H9 (cell line): ENCODE results near the gene WDFY1. TPM values are rescaled to one million over a fixed set of nuclear protein-coding genes. Genes with fewer than 3 reads are reported as not detected.

Experiments
- DNase-seq: peaks from one replicate; pipeline ENCODE4 v3.0.0-alpha.2; 2017
- H2AFZ ChIP-seq: one replicate; pipeline ENCODE4 v1.6.1; 2013; ENCODE audit warnings: mild to moderate bottlenecking, low read length, control low read depth, moderate library complexity
- H2AK5ac ChIP-seq: 2 replicates; pipeline ENCODE4 v1.6.1; 2013; ENCODE audit warnings: low read length, control low read depth, mixed read lengths; ENCODE audit not compliant: insufficient read length
- H2BK120ac ChIP-seq: one replicate; pipeline ENCODE4 v1.6.1; 2013; ENCODE audit warnings: low read depth, mild to moderate bottlenecking, low read length, control low read depth, inconsistent platforms; ENCODE audit not compliant: poor library complexity, severe bottlenecking
- H2BK12ac ChIP-seq: 2 replicates; pipeline ENCODE4 v1.6.1; 2013; ENCODE audit warnings: low read length, control low read depth, mixed read lengths, low read depth; ENCODE audit not compliant: insufficient read length
- H2BK15ac ChIP-seq: 2 replicates; pipeline ENCODE4 v1.6.1; 2013; ENCODE audit warnings: low read depth, low read length, control low read depth
- H2BK20ac ChIP-seq: one replicate; pipeline ENCODE4 v1.6.1; 2013; ENCODE audit warnings: low read depth, mild to moderate bottlenecking, low read length, control low read depth, inconsistent platforms; ENCODE audit not compliant: poor library complexity, severe bottlenecking
- H2BK5ac ChIP-seq: 2 replicates; pipeline ENCODE4 v1.6.1; 2013; ENCODE audit warnings: low read length, control low read depth, mixed read lengths; ENCODE audit not compliant: insufficient read length
- H3K14ac ChIP-seq: 2 replicates; pipeline ENCODE4 v1.6.1; 2013; ENCODE audit warnings: low read length, control low read depth; ENCODE audit not compliant: insufficient read depth
- H3K18ac ChIP-seq: 2 replicates; pipeline ENCODE4 v1.6.1; 2013; ENCODE audit warnings: low read depth, mild to moderate bottlenecking, mixed read lengths, low read length, control low read depth; ENCODE audit not compliant: insufficient read length
- H3K23ac ChIP-seq: 2 replicates; pipeline ENCODE4 v1.6.1; 2013; ENCODE audit warnings: low read length, control low read depth, mixed read lengths, low read depth; ENCODE audit not compliant: insufficient read length
- H3K23me2 ChIP-seq: 2 replicates; pipeline ENCODE4 v1.6.1; 2013; ENCODE audit warnings: low read depth, mild to moderate bottlenecking, mixed read lengths, low read length, control low read depth; ENCODE audit not compliant: insufficient read length, poor library complexity, severe bottlenecking
- H3K27ac ChIP-seq: 2 replicates; pipeline ENCODE4 v1.5.1; 2013; ENCODE audit warnings: low read length, control low read depth, mixed read lengths, low read depth; ENCODE audit not compliant: insufficient read length
- H3K27me3 ChIP-seq: 2 replicates; pipeline ENCODE4 v1.6.1; 2013; ENCODE audit warnings: low read length, control low read depth, inconsistent platforms; ENCODE audit not compliant: insufficient read depth
- H3K4ac ChIP-seq: 2 replicates; pipeline ENCODE4 v1.6.1; 2013; ENCODE audit warnings: low read depth, mild to moderate bottlenecking, control low read depth, inconsistent platforms, low read length, moderate library complexity
- H3K4me1 ChIP-seq: 2 replicates; pipeline ENCODE4 v1.6.1; 2013; ENCODE audit warnings: low read length, control low read depth, inconsistent platforms; ENCODE audit not compliant: insufficient read depth
- H3K4me2 ChIP-seq: 2 replicates; pipeline ENCODE4 v1.6.1; 2013; ENCODE audit warnings: low read length, control low read depth, mixed read lengths; ENCODE audit not compliant: insufficient read length, insufficient read depth
- H3K56ac ChIP-seq: 2 replicates; pipeline ENCODE4 v1.6.1; 2013; ENCODE audit warnings: low read depth, mild to moderate bottlenecking, mixed read lengths, low read length, control low read depth; ENCODE audit not compliant: insufficient read length
- H3K79me1 ChIP-seq: 2 replicates; pipeline ENCODE4 v1.6.1; 2013; ENCODE audit warnings: low read depth, mild to moderate bottlenecking, moderate library complexity, low read length, control low read depth, inconsistent platforms; ENCODE audit not compliant: insufficient read depth, poor library complexity, severe bottlenecking
- H3K79me2 ChIP-seq: 2 replicates; pipeline ENCODE4 v1.6.1; 2013; ENCODE audit warnings: low read length, control low read depth, inconsistent platforms; ENCODE audit not compliant: insufficient read depth
- H3K9ac ChIP-seq: 2 replicates; pipeline ENCODE4 v1.6.1; 2013; ENCODE audit warnings: low read length, control low read depth, mixed read lengths; ENCODE audit not compliant: insufficient read length; ENCODE audit errors: extremely low read depth
- H3K9me3 ChIP-seq: one replicate; pipeline ENCODE4 v1.6.1; 2013; ENCODE audit warnings: low read depth, low read length, inconsistent platforms; ENCODE audit not compliant: control insufficient read depth
- H3T11ph ChIP-seq: one replicate; pipeline ENCODE4 v1.6.1; 2013; ENCODE audit warnings: mild to moderate bottlenecking, low read length, control low read depth, inconsistent platforms
- H4K20me1 ChIP-seq: one replicate; pipeline ENCODE4 v1.6.1; 2013; ENCODE audit not compliant: control insufficient read depth, insufficient read length, insufficient read depth
- H4K5ac ChIP-seq: 2 replicates; pipeline ENCODE4 v1.6.1; 2013; ENCODE audit warnings: low read depth, mild to moderate bottlenecking, mixed read lengths, low read length, control low read depth; ENCODE audit not compliant: insufficient read length
- H4K8ac ChIP-seq: replicated peaks from 2 replicates; pipeline ENCODE4 v1.6.1; 2013; ENCODE audit warnings: low read length, control low read depth, mixed read lengths, low read depth; ENCODE audit not compliant: insufficient read length
- H4K91ac ChIP-seq: 2 replicates; pipeline ENCODE4 v1.6.1; 2013; ENCODE audit warnings: low read depth, mild to moderate bottlenecking, moderate library complexity, mixed read lengths, low read length, control low read depth; ENCODE audit not compliant: insufficient read length
- H3K27ac Mint-ChIP-seq, 3 experiments: 2 replicates in 2 of 3; 3 replicates in 1 of 3; pipeline ENCODE4 v1.8.0; 2020 to 2021; ENCODE audit warnings: mixed read lengths in 3 of 3, mild to moderate bottlenecking in 1 of 3, moderate library complexity in 1 of 3
- H3K27me3 Mint-ChIP-seq: 2 replicates; pipeline ENCODE4 v1.8.0; 2021; ENCODE audit warnings: low read depth, mild to moderate bottlenecking, moderate library complexity, mixed read lengths
- H3K36me3 Mint-ChIP-seq, 3 experiments: 2 replicates in 2 of 3; 3 replicates in 1 of 3; pipeline ENCODE4 v1.8.0; 2020 to 2021; ENCODE audit warnings: low read depth in 3 of 3, mixed read lengths in 3 of 3; ENCODE audit not compliant: insufficient read depth in 1 of 3
- H3K4me1 Mint-ChIP-seq, 2 experiments: 2 replicates each; pipeline ENCODE4 v1.8.0; 2020; ENCODE audit warnings: mixed read lengths in 2 of 2
- H3K4me3 Mint-ChIP-seq, 2 experiments: 2 replicates in 1 of 2; 3 replicates in 1 of 2; pipeline ENCODE4 v1.8.0; 2020 to 2021; ENCODE audit warnings: mild to moderate bottlenecking in 2 of 2, mixed read lengths in 2 of 2, moderate library complexity in 1 of 2
- H3K9me3 Mint-ChIP-seq, 2 experiments: 2 replicates in 1 of 2; 3 replicates in 1 of 2; pipeline ENCODE4 v1.8.0; 2020; ENCODE audit warnings: mild to moderate bottlenecking in 2 of 2, mixed read lengths in 2 of 2, moderate library complexity in 1 of 2
- CTCF ChIP-seq: fragments of 200-600 bp; sonication (generic); conservative IDR thresholded peaks from 3 replicates; pipeline ENCODE4 v1.8.0; 2021; ENCODE audit warnings: antibody characterized with exemption, mild to moderate bottlenecking
- WGBS: extraction: QIAGEN DNeasy Blood & Tissue Kit; methylation state at CpG from one replicate; pipeline ENCODE4 v1.1.7; 2013; ENCODE audit warnings: missing lambda C conversion rate, low lambda C conversion rate, mixed read lengths; ENCODE audit not compliant: insufficient read length; ENCODE audit errors: extremely low coverage; 5-methylcytosine and 5-hydroxymethylcytosine counted together
- total RNA-seq: library from RNA; stranded (reverse); gene quantifications from 2 replicates; pipeline ENCODE4 v1.2.1, GENCODE V29; 2021

Gene WDFY1
- total RNA-seq, 1 experiment from 2014 or later = 54.1 TPM

- Histone ChIP-seq H2BK120ac (no peak within 1 kb of the TSS), H2BK15ac (0 out of 2 replicates have a peak within 1 kb of the TSS, but pooled peaks have one; percentile 33), H3K23ac (no peak within 1 kb of the TSS), H3K56ac (no peak within 1 kb of the TSS), H3T11ph (no peak within 1 kb of the TSS), H3K23me2 (no peaks in the 10 kb centered on the region), H4K20me1 (no peaks in the 10 kb centered on the region), H3K18ac (peak within 1 kb of the TSS; percentile 95), H3K79me2 (peaks cover 30% of the 10 kb centered on the region; the same call in 1 of the 2 replicates), H4K91ac (no peak within 1 kb of the TSS), H2BK5ac (no peak within 1 kb of the TSS), H3K4me2 (peak within 1 kb of the TSS; percentile 82), H3K4me1 (peaks cover 4% of the 10 kb centered on the region; the same call in 1 of the 2 replicates), H3K27me3 (no peaks in the 10 kb centered on the region), H2BK12ac (no peak within 1 kb of the TSS), H2BK20ac (no peak within 1 kb of the TSS), H3K14ac (peak within 1 kb of the TSS; percentile 94), H3K4ac (no peak within 1 kb of the TSS), H2AK5ac (no peak within 1 kb of the TSS), H4K8ac (peak within 1 kb of the TSS; percentile 80), H4K5ac (peak within 1 kb of the TSS; percentile 80), H3K9me3 (no peaks in the 10 kb centered on the region), H3K27ac (no peak within 1 kb of the TSS), H2AFZ (peak within 1 kb of the TSS; percentile 90), H3K79me1 (no peaks in the 10 kb centered on the region), H3K9ac (peak within 1 kb of the TSS; percentile 94)
- no peaks in the 10 kb centered on the region for H3K9me3 Mint-ChIP-seq
- H3K27me3 Mint-ChIP-seq = peaks cover 3% of the 10 kb centered on the region
- no CpG with 5 or more reads among the region's 65 CpGs for WGBS
- peak; percentile 94 for DNase-seq
- H3K27ac Mint-ChIP-seq = peak within 1 kb of the TSS; percentile 91 to 99 (median 99)
- H3K4me1 Mint-ChIP-seq = peaks cover 37 to 52% of the 10 kb centered on the region in 2 experiments
- peak within 1 kb of the TSS; percentile 95 for H3K4me3 Mint-ChIP-seq
- no peak for TF ChIP-seq CTCF
- H3K36me3 Mint-ChIP-seq = peaks cover 10 to 31% (median 24%) of the 10 kb centered on the region in 3 experiments; a peak in 6 of 7 replicates
Measured at GRCh38 chr2:223957092-223957851, 12.1 kb upstream of the WDFY1 start, which contains the start of gene MRPL44. TSS of gene MRPL44 (plus strand) at chr2:223957463. CDS start at chr2:223957473, 10 bp downstream.
